SK-N-SH treated with all-trans-retinoic acid at 6 μM for 48 hours (cell line): ENCODE measurements around the gene DIMT1.

Source experiments
- SNAI2 ChIP-seq: fragments of 250-450 bp; sonication (Bioruptor Pico); IDR thresholded peaks from 2 replicates; pipeline ENCODE4 v1.5.0; 2020; ENCODE audit warnings: mild to moderate bottlenecking, moderate library complexity
- TCF4 ChIP-seq: fragments of 250-450 bp; sonication (Bioruptor Pico); IDR thresholded peaks from 2 replicates; pipeline ENCODE4 v1.8.0; 2021; ENCODE audit warnings: mild to moderate bottlenecking, moderate library complexity, borderline replicate concordance
- TOX ChIP-seq: fragments of 250-450 bp; sonication (Bioruptor Pico); IDR thresholded peaks from 2 replicates; pipeline ENCODE4 v1.8.0; 2021; ENCODE audit warnings: mild to moderate bottlenecking, moderate library complexity, borderline replicate concordance
- ZC3H10 ChIP-seq: fragments of 250-450 bp; sonication (Bioruptor Pico); IDR thresholded peaks from 2 replicates; pipeline ENCODE4 v1.5.1; 2021; ENCODE audit warnings: mild to moderate bottlenecking, moderate library complexity
- ZFP3 ChIP-seq: fragments of 250-450 bp; sonication (Bioruptor Pico); IDR thresholded peaks from 2 replicates; pipeline ENCODE4 v1.5.0; 2020; ENCODE audit warnings: mild to moderate bottlenecking, moderate library complexity
- ZFP30 ChIP-seq: fragments of 450-650 bp; formaldehyde crosslinking; IDR thresholded peaks from 2 replicates; pipeline ENCODE4 v1.5.0; 2022; ENCODE audit warnings: mild to moderate bottlenecking, moderate library complexity
- ZNF565 ChIP-seq: fragments of 450-650 bp; formaldehyde crosslinking; conservative IDR thresholded peaks from 2 replicates; pipeline ENCODE4 v1.5.0; 2020; ENCODE audit warnings: low read depth, mild to moderate bottlenecking, moderate library complexity
- ZNF8 ChIP-seq: fragments of 450-650 bp; formaldehyde crosslinking; IDR thresholded peaks from 2 replicates; pipeline ENCODE4 v1.5.0; 2020; ENCODE audit warnings: mild to moderate bottlenecking, moderate library complexity
- TF ChIP-seq, protein P1 (sequence below): fragments of 250-450 bp; sonication (Bioruptor Pico); IDR thresholded peaks from 2 replicates; pipeline ENCODE4 v1.5.1; 2020; ENCODE audit warnings: low read depth, mild to moderate bottlenecking, moderate library complexity
- TF ChIP-seq, protein P2 (sequence below): fragments of 250-450 bp; sonication (Bioruptor Pico); IDR thresholded peaks from 2 replicates; pipeline ENCODE4 v1.8.0; 2020; ENCODE audit warnings: mild to moderate bottlenecking, moderate library complexity, borderline replicate concordance

DNA sequence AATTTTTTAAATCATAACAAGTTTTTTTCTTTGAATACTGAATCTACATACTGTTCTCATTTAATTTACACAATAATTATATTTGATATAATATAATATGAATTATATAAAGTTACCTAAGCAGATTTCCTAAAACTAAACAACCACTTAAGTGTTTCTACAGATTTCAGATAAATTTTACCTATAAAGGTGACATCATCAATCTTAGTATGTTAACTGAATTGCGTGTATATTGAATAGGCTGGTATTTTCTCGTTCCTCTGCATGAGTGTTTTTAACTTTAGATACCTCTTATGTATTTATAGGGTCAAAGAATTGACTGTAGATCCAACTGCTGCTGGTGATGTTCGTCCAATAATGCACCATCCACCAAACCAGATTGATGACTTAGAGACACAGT is 30.3 kb downstream of the DIMT1 start:
- TF ChIP-seq ZNF565 (CRISPR knock-in tag) (no peak), ZC3H10 (CRISPR knock-in tag) (no peak), TOX (no peak), ZNF8 (CRISPR knock-in tag) (no peak), ZFP3 (no peak), SNAI2 (CRISPR knock-in tag) (no peak), TCF4 (no peak), ZFP30 (no peak)
- TF ChIP-seq, protein P1, sequence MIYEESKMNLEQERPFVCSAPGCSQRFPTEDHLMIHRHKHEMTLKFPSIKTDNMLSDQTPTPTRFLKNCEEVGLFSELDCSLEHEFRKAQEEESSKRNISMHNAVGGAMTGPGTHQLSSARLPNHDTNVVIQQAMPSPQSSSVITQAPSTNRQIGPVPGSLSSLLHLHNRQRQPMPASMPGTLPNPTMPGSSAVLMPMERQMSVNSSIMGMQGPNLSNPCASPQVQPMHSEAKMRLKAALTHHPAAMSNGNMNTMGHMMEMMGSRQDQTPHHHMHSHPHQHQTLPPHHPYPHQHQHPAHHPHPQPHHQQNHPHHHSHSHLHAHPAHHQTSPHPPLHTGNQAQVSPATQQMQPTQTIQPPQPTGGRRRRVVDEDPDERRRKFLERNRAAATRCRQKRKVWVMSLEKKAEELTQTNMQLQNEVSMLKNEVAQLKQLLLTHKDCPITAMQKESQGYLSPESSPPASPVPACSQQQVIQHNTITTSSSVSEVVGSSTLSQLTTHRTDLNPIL (CRISPR knock-in tag), result no peak
- TF ChIP-seq, protein P2, sequence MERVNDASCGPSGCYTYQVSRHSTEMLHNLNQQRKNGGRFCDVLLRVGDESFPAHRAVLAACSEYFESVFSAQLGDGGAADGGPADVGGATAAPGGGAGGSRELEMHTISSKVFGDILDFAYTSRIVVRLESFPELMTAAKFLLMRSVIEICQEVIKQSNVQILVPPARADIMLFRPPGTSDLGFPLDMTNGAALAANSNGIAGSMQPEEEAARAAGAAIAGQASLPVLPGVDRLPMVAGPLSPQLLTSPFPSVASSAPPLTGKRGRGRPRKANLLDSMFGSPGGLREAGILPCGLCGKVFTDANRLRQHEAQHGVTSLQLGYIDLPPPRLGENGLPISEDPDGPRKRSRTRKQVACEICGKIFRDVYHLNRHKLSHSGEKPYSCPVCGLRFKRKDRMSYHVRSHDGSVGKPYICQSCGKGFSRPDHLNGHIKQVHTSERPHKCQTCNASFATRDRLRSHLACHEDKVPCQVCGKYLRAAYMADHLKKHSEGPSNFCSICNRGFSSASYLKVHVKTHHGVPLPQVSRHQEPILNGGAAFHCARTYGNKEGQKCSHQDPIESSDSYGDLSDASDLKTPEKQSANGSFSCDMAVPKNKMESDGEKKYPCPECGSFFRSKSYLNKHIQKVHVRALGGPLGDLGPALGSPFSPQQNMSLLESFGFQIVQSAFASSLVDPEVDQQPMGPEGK (CRISPR knock-in tag), result no peak
